Medulla oblongata (tissue), 1 donor: ENCODE results near the gene LRIT2.

Experiments used
- DNase-seq: peaks from one replicate; pipeline ENCODE4 v3.0.0-alpha.2; 2015; ENCODE audit errors: extremely low spot score

Gene LRIT2

GRCh38 chr10:84243759-84244158, 18.4 kb upstream of the LRIT2 start:
- DNase-seq = no peak

GRCh38 chr10:84241185-84241790, 15.9 kb upstream of the LRIT2 start, which contains the start of gene LRIT1:
TSS of gene LRIT1 (minus strand) at chr10:84241546. CDS start at chr10:84241439, 107 bp downstream.
- DNase-seq = no peak

- no peak for DNase-seq
Observed at GRCh38 chr10:84238909-84239308, 13.6 kb upstream of the LRIT2 start.

- DNase-seq = no peak
Observed at GRCh38 chr10:84237199-84238051, 12.1 kb upstream of the LRIT2 start.

- no peak for DNase-seq
Observed at GRCh38 chr10:84236807-84237198, 11.5 kb upstream of the LRIT2 start.

GRCh38 chr10:84235096-84235495, 9.8 kb upstream of the LRIT2 start:
- DNase-seq = no peak

- no peak for DNase-seq
Observed at GRCh38 chr10:84234479-84234878, 9.1 kb upstream of the LRIT2 start.

- no peak for DNase-seq
Observed at GRCh38 chr10:84233940-84234339, 8.6 kb upstream of the LRIT2 start.

GRCh38 chr10:84232376-84232775, 7.0 kb upstream of the LRIT2 start:
- DNase-seq = no peak

GRCh38 chr10:84230359-84230758, 5.0 kb upstream of the LRIT2 start:
- no peak for DNase-seq

GRCh38 chr10:84227810-84228209, 2.5 kb upstream of the LRIT2 start:
- DNase-seq = no peak

GRCh38 chr10:84226616-84227015, 1.3 kb upstream of the LRIT2 start:
- DNase-seq = no peak

GRCh38 chr10:84224411-84225028, 824 bp downstream of the LRIT2 start:
- DNase-seq = no peak

- DNase-seq = no peak
Observed at GRCh38 chr10:84221916-84222315, 3.4 kb downstream of the LRIT2 start.

GRCh38 chr10:84217746-84218145, 7.6 kb downstream of the LRIT2 start:
- no peak for DNase-seq

- DNase-seq = no peak
Observed at GRCh38 chr10:84216834-84217233, 8.5 kb downstream of the LRIT2 start.

- peak; percentile 50 for DNase-seq
Observed at GRCh38 chr10:84214612-84215235, 10.6 kb downstream of the LRIT2 start.

- no peak for DNase-seq
Observed at GRCh38 chr10:84214046-84214572, 11.2 kb downstream of the LRIT2 start.

GRCh38 chr10:84213076-84213475, 12.3 kb downstream of the LRIT2 start:
- no peak for DNase-seq

GRCh38 chr10:84212014-84212413, 13.3 kb downstream of the LRIT2 start:
- DNase-seq = no peak

- DNase-seq = no peak
Observed at GRCh38 chr10:84211566-84211965, 13.8 kb downstream of the LRIT2 start.

- DNase-seq = no peak
Observed at GRCh38 chr10:84208023-84208422, 17.3 kb downstream of the LRIT2 start.
